MCF 10A (cell line): ENCODE results near the gene MAP1LC3A. TPM values are rescaled to one million over a fixed set of nuclear protein-coding genes. Genes with fewer than 3 reads are reported as not detected.

Experiments
- BruUV-seq: library from RNA; stranded (reverse); fragments of 400-500 nt; replicated peaks from 2 replicates; lab custom pipeline; 2021; lab: Mats Ljungman, UMichigan
- CTCF ChIA-PET: fragments of 300-600 bp; sonication (Branson Sonifier 250); formaldehyde crosslinking; extraction: SDS; loops from one replicate; lab custom pipeline; 2021; ENCODE audit warnings: antibody characterized with exemption, inconsistent platforms; lab: Yijun Ruan, JAX
- POLR2A ChIA-PET: fragments of 300-600, 350-650 bp; sonication (Branson Sonifier 250); formaldehyde crosslinking; extraction: SDS; loops from one replicate; lab custom pipeline; 2020; ENCODE audit warnings: antibody characterized with exemption, inconsistent platforms; lab: Yijun Ruan, JAX
- DNase-seq: peaks from one replicate; pipeline ENCODE4 v3.0.0-alpha.2; 2018; ENCODE audit not compliant: unreplicated experiment
- H3K27ac Mint-ChIP-seq: one replicate; pipeline ENCODE4 v1.8.0; 2022; ENCODE audit warnings: mild to moderate bottlenecking, low read depth, mixed read lengths; ENCODE audit not compliant: unreplicated experiment
- H3K27me3 Mint-ChIP-seq: one replicate; pipeline ENCODE4 v1.8.0; 2022; ENCODE audit warnings: mixed read lengths; ENCODE audit not compliant: insufficient read depth, unreplicated experiment
- H3K36me3 Mint-ChIP-seq: one replicate; pipeline ENCODE4 v1.8.0; 2022; ENCODE audit warnings: mild to moderate bottlenecking, moderate library complexity, mixed read lengths; ENCODE audit not compliant: insufficient read depth, unreplicated experiment
- H3K4me1 Mint-ChIP-seq: one replicate; pipeline ENCODE4 v1.8.0; 2022; ENCODE audit warnings: mixed read lengths; ENCODE audit not compliant: insufficient read depth, unreplicated experiment
- H3K4me3 Mint-ChIP-seq: one replicate; pipeline ENCODE4 v1.8.0; 2022; ENCODE audit warnings: mild to moderate bottlenecking, moderate library complexity, mixed read lengths; ENCODE audit not compliant: unreplicated experiment
- H3K9me3 Mint-ChIP-seq: one replicate; pipeline ENCODE4 v1.8.0; 2022; ENCODE audit warnings: mixed read lengths; ENCODE audit not compliant: unreplicated experiment
- CTCF ChIP-seq: fragments of 200-600 bp; IDR thresholded peaks from one replicate; pipeline ENCODE4 v1.8.0; 2022; ENCODE audit warnings: antibody characterized with exemption, mild to moderate bottlenecking; ENCODE audit not compliant: unreplicated experiment
- intact Hi-C: fragments of 100-400 bp; cut with micrococcal nuclease; formaldehyde crosslinking; loops from 2 replicates; pipeline ENCODE4 v1.14.1; 2022
- total RNA-seq: library from RNA; stranded (reverse); gene quantifications from 2 replicates; pipeline ENCODE4 v1.2.3, GENCODE V29; 2022

Gene MAP1LC3A
- total RNA-seq, 1 experiment from 2014 or later: 10.5 TPM

- Mint-ChIP-seq H3K27ac (no peak overlapping the region), H3K27me3 (no peaks in the 10 kb centered on the region), H3K4me3 (no peak overlapping the region), H3K9me3 (no peaks in the 10 kb centered on the region), H3K36me3 (peaks cover 12% of the 10 kb centered on the region), H3K4me1 (no peaks in the 10 kb centered on the region)
- ChIA-PET POLR2A (interaction anchor here (0.7 to 0.8 kb wide), 2 partner anchors 10 to 55 kb away, joined by 3 read pairs; no protein-coding TSS in a partner anchor), CTCF (interaction anchor here (0.6 to 2.7 kb wide), 5 partner anchors 9 to 259 kb away, joined by 3 to 8 read pairs (median 4); no protein-coding TSS in a partner anchor)
- no TSS peak for BruUV-seq
- no peak for DNase-seq
- intact Hi-C loops: no loop called here
- TF ChIP-seq CTCF: no peak
These were observed 12.4 kb downstream of the MAP1LC3A start for GRCh38 chr20:34570859-34571306.

GRCh38 chr20:34571753-34572152 lies 13.2 kb downstream of the MAP1LC3A start:
- H3K9me3 Mint-ChIP-seq: no peaks in the 10 kb centered on the region
- no peaks in the 10 kb centered on the region for H3K4me1 Mint-ChIP-seq
- intact Hi-C loops: no loop called here
- POLR2A ChIA-PET: interaction anchor here (0.8 kb wide), 1 partner anchor 10 kb away, joined by 3 read pairs; no protein-coding TSS in a partner anchor
- no TSS peak for BruUV-seq
- no peak overlapping the region for H3K4me3 Mint-ChIP-seq
- H3K36me3 Mint-ChIP-seq: peaks cover 12% of the 10 kb centered on the region
- H3K27ac Mint-ChIP-seq: no peak overlapping the region
- CTCF ChIA-PET: interaction anchor here (1.1 to 2.7 kb wide), 4 partner anchors 10 to 259 kb away, joined by 3 to 8 read pairs (median 4); no protein-coding TSS in a partner anchor
- no peaks in the 10 kb centered on the region for H3K27me3 Mint-ChIP-seq
- no peak for TF ChIP-seq CTCF
- DNase-seq: no peak

GRCh38 chr20:34573541-34574300 lies 15.2 kb downstream of the MAP1LC3A start:
- no peak for DNase-seq
- POLR2A ChIA-PET: interaction anchor here (0.6 kb wide), 1 partner anchor 16 kb away, joined by 4 read pairs; no protein-coding TSS in a partner anchor
- H3K4me1 Mint-ChIP-seq: no peaks in the 10 kb centered on the region
- no TSS peak for BruUV-seq
- no peaks in the 10 kb centered on the region for H3K27me3 Mint-ChIP-seq
- no peak overlapping the region for H3K4me3 Mint-ChIP-seq
- CTCF ChIA-PET: interaction anchor here (0.6 to 2.2 kb wide), 3 partner anchors 10 to 324 kb away, joined by 3 to 5 read pairs (median 4); no protein-coding TSS in a partner anchor
- intact Hi-C loops: no loop called here
- H3K36me3 Mint-ChIP-seq: peaks cover 12% of the 10 kb centered on the region
- TF ChIP-seq CTCF: no peak
- no peaks in the 10 kb centered on the region for H3K9me3 Mint-ChIP-seq
- no peak overlapping the region for H3K27ac Mint-ChIP-seq

- intact Hi-C loops: no loop called here
- ChIA-PET POLR2A (interaction anchor here (0.6 kb wide), 1 partner anchor 17 kb away, joined by 4 read pairs; no protein-coding TSS in a partner anchor), CTCF (interaction anchor here (1.4 to 2.2 kb wide), 3 partner anchors 9 to 262 kb away, joined by 4 to 7 read pairs (median 5); no protein-coding TSS in a partner anchor)
These were observed 15.9 kb downstream of the MAP1LC3A start for GRCh38 chr20:34574426-34574825.

More at GRCh38 chr20:34574426-34574825, 15.9 kb downstream of the MAP1LC3A start:
- TF ChIP-seq CTCF: no peak
- Mint-ChIP-seq H3K9me3 (no peaks in the 10 kb centered on the region), H3K27me3 (no peaks in the 10 kb centered on the region), H3K27ac (no peak overlapping the region), H3K4me3 (no peak overlapping the region), H3K36me3 (peaks cover 12% of the 10 kb centered on the region), H3K4me1 (no peaks in the 10 kb centered on the region)
- BruUV-seq: no TSS peak
- DNase-seq: no peak
